Tibial nerve (tissue), 3 donors: Measurements from ENCODE around the gene FTH1.

Source experiments
- CTCF ChIP-seq, 5 experiments: fragments of 200-600 bp in 3 of 5; fragments of 450-650 bp in 2 of 5; sonication (generic) in 3 of 5; IDR thresholded peaks; one replicate each; pipeline ENCODE4 v1.5.1; 2016 to 2019; ENCODE audit warnings: antibody characterized with exemption in 5 of 5, mild to moderate bottlenecking in 3 of 5, moderate library complexity in 2 of 5
- POLR2A ChIP-seq, 2 donors: fragments of 450-650 bp; IDR thresholded peaks; one replicate each; pipeline ENCODE4 v1.6.1; 2017; ENCODE audit warnings: antibody characterized with exemption in 2 of 2, mild to moderate bottlenecking in 2 of 2, moderate library complexity in 2 of 2

DNA sequence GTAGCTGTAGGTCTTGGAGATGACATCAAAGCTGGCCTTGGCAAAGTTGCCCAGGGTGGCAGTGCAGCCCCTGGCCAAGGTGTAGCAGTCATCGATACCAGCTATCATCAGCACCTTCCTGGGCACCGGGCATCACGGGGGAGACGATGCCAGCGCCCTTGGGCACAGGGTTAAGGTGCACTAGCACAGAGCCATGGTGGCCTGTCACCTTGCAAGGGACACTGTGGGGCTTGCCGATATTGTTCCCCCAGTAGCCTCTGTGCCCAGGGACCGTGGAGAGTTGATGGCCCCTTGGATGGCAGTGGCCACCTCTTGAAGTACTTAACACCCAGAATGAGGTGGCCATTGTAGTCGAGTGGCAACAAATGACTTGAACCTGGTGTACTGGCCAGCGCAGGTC is 44.4 kb upstream of the FTH1 start:
- no peak for TF ChIP-seq CTCF (IDR thresholded peaks at IDR 0.05)
- no peak for TF ChIP-seq POLR2A (IDR thresholded peaks at IDR 0.05)
